NCI-H524 treated with DMSO at 0.1 percent for 48 hours (cell line): Measurements from ENCODE around the gene ORAI3.

Experiments
- DNase-seq: peaks from one replicate; lab custom pipeline; 2025; lab: John Stamatoyannopoulos, UW

Gene ORAI3

DNA sequence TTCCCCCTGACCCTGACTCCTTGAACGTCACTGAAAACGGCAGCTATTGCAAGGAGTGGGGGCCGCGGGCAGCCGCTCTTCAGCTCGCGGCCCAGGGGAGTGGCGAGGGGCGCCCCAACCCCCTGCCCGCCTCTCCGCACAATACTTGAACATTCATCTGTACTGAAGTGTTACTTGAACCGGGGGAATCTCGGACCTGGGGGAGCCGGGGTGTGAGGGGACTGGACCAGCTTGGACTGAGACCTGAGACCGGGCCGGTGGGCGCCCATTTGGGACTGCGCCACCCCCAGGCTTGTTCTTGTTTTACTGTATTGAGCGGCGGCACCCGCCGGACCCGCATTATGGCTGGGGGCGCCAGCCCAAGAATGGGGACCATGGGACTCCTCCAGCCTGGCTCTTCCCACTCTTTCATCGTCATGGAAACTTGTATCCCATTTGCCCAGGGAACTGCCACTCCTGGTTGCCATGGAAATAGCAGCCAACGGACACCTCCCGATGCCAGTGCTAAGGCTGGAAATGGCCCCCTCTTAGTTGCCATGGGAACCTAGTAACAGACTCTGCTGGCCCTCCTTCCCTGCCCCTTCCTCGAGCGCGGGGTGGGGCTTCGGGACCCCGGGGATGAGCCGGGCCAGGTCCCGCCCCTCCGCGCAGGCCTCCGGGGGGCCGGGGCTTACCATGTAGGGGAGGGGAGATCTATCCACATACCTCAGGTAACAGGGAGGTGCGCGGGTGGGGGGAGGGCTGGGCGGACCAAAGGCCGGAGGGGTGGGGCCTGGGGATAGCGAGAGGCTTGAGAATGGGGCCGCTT lies 805 bp upstream of the ORAI3 start:
- peak; percentile 87 for DNase-seq

DNA sequence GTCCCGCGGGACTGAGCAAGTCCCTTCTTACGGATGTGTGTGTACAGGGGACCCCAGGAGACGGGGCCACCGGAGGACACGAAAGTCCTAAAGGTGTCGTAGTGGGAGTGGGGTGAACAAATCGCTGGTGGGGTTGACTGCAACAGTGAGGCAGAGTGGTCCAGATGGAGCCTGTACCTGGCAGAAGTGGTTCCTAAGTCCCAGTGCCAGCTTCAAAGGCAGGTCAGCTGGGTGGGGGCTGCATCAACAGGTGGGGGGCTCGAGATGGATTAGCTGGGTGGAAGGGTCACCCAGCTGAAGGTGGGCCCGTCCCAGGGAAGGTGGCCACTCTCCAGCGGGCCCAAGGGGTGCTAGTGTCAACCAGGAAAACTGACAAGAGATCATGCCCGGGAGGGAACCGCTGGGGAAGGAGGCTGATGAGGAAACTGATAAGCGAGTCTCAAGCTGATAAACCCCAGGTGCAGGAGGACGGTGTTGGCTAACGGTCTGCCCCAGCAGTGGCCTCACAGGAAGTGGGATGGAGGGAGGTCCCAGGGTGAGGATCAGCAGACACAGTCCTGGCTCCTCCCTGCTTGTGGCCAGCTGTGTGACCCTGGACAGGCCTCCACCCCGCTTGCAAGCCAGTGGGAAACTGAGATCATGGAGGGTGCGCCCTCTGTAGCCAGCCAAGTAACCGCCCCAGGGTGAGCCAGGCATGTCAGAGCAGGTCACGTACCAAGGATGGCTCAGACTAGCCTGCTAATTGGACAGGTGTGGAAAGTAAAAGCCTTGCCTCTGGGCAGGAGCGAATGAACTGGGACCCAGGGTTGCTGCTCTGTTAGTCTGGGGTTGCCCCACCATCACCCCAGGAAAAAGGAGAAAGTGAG lies 1.0 kb downstream of the ORAI3 start:
- DNase-seq, result no peak

DNA sequence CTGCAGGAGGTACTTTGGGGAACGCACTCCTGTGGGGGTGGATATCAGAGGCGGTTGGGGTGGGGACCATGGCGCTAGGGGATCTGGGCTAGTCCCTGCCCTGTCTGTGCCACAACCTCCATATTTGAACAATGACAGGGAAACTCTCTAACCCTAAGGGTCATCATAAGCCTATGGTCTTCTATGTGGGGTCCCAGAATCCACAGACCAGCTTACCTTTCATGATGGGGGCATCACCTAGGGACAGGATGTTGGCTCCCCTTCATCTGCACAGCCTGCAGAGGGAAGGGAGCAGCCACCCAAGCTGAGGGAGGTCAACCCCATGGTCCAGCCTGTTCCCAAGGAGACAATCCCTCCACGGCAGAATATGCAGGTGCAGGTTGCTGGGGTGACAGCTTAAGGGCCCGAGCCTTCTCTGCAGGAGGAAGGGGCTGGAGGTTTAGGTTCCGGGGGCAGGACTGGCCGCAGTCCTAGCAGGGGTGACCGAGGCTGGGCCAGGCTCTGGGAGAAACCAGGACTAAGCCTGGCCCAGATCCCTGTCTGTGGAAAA lies 1.7 kb downstream of the ORAI3 start:
- DNase-seq, result no peak

DNA sequence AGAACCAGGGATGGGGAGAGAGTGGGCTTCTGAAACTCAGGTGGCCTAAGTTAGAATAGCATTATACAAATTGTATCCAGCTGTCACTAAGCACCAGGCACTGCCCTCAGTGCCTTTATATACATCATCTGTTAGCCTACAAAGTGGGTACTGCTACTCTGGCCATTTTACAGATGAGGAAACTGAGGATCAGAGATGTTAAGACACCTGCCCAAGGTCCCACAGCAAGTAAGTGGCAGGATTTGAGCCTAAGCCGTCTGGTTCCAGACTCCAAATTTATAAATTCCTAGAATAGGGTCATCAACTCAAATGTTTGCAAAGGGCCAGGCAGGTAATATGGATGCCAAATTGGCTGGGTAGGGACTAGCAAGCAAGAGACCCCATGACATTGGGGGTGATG lies 2.3 kb downstream of the ORAI3 start:
- no peak for DNase-seq

DNA sequence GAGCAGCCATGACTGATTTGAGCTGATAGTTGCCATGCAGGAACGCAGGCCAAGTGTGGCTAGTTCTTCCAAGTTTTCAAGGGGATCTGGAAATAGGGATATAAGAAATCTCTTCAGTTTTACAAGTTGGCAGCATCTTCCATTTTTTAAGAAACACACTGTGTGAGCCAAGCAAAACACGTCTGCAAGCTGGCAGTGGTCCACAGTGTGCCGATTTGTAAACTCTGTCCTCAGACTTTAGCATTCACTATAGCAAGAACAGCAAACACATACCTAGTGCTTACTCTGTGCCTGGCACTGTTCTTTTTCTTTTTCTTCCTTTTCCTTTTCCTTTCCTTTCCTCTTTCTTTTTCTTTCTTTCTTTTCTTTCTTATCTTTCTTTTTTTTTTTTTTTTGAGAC lies 2.9 kb downstream of the ORAI3 start:
- no peak for DNase-seq

DNA sequence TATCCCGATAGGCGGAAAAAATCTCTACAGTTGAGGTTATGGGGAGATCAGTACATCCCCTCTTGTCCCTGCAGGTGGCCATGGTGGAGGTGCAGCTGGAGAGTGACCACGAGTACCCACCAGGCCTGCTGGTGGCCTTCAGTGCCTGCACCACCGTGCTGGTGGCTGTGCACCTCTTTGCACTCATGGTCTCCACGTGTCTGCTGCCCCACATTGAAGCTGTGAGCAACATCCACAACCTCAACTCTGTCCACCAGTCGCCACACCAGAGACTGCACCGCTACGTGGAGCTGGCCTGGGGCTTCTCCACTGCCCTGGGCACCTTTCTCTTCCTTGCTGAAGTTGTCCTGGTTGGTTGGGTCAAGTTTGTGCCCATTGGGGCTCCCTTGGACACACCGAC lies 4.2 kb downstream of the ORAI3 start:
- no peak for DNase-seq

DNA sequence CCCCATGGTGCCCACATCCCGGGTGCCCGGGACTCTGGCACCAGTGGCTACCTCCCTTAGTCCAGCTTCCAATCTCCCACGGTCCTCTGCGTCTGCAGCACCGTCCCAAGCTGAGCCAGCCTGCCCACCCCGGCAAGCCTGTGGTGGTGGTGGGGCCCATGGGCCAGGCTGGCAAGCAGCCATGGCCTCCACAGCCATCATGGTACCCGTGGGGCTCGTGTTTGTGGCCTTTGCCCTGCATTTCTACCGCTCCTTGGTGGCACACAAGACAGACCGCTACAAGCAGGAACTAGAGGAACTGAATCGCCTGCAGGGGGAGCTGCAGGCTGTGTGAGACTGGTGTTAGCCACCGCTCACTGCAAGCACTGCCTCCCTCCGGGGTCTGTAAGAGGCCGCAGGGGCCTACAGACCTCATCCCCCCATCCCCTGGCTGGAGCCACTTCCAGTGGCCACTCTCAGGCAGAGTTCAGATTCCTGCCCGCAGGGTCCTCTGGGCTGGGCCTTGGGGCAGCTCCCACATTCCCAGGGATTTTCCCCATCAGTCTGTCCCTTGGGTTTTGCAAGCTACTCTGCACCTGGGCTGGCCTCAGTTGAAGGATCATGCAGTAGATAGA lies 4.8 kb downstream of the ORAI3 start:
- peak; percentile 32 for DNase-seq

DNA sequence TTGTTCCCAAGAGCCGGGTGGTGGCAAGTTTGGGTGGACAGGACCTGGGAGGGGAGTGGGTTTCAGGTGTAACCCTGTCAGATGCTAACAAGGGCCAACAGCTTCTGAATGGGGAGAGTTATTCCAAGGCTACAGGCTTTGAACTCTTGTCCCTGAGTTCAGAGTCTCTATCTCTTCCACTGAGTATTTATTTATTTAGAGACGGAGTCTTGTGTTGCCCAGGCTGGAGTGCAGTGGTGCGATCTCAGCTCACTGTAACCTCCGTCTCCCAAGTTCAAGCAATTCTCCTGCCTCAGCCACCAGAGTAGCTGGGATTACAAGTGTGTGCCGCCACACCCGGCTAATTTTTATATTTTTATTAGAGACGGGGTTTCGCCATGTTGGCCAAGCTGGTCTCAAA lies 6.1 kb downstream of the ORAI3 start:
- DNase-seq, result no peak

DNA sequence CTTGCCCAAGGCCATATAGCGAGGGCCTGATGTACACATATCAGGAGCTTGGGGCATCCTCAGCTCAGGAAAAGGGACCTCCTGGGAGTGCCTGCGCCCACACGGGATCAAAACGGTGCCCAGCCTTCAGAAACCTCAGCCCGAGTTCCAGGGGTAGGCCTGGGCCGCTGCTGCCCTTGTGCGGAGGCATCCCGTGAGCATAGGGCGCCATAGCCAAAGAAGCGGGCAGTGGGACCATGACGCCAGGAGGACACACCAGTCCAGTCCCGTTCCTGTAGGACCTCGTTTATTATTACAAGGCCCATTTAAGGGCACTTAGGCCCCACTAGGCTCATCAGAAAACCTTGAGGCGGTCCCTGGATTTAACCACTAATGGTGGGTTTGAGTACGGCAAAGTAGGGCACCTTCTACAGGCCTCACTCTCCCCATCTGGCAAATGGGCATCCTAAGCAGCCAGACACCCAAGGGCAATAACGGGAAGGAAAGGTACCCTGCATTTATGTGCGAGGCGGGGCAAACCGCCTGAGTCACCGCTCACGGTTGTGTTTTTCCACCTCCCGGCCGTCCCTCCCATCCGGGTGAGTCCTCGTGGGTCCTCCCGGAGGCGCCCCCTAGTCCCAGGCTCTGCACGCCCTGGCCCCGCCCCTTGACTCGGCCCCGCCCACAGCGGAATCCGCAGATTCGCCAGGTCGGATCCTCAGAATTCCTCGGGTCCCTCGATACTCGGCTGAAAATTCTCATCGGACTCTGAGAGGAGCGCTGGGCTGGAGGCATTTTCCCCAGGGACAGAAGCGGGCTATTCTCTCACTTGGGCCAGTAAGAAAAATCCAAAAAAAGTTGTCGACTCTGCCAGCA lies 8.0 kb downstream of the ORAI3 start:
- peak; percentile 46 for DNase-seq

DNA sequence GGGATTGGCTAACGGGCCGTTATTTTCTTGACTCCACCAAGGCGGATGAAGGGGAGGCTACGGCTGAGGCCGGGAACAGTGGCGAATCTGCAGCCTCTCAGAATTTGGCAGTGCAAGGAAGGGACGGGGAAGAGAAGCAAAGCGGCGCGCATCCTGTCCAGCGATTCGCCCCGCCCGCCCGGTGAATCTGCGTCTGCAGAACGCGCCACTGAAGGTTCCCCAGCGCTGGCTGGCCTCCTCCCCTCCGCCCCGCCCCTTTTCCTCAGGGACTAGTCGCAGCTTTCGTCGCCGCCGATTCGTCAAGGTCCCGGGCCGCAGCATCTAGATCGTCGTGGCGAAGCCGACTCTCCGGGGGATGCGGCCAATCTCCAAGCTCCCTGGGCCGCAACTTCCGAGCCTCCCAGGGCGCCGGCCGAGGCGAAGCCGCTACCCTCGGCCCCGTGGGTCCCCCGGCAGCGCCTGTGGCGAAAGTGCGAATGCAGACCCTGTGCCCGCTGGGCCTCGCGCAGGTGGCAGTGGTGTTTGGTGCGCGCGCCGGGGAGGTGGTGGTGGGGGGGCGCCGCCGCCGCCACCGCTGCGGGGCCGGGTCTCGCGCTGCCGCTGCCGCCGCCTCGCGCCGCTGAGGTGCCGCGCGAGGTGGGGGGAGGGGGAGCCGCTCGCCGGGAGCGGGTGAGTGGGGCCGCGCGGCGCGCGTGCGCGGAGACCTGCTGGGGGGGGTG lies 8.7 kb downstream of the ORAI3 start, which contains the start of gene SETD1A:
TSS of gene SETD1A (plus strand) at position 299 of the 719 bp plus-strand sequence. CDS start 978 bp downstream, outside the sequence.
- peak; percentile 81 for DNase-seq

DNA sequence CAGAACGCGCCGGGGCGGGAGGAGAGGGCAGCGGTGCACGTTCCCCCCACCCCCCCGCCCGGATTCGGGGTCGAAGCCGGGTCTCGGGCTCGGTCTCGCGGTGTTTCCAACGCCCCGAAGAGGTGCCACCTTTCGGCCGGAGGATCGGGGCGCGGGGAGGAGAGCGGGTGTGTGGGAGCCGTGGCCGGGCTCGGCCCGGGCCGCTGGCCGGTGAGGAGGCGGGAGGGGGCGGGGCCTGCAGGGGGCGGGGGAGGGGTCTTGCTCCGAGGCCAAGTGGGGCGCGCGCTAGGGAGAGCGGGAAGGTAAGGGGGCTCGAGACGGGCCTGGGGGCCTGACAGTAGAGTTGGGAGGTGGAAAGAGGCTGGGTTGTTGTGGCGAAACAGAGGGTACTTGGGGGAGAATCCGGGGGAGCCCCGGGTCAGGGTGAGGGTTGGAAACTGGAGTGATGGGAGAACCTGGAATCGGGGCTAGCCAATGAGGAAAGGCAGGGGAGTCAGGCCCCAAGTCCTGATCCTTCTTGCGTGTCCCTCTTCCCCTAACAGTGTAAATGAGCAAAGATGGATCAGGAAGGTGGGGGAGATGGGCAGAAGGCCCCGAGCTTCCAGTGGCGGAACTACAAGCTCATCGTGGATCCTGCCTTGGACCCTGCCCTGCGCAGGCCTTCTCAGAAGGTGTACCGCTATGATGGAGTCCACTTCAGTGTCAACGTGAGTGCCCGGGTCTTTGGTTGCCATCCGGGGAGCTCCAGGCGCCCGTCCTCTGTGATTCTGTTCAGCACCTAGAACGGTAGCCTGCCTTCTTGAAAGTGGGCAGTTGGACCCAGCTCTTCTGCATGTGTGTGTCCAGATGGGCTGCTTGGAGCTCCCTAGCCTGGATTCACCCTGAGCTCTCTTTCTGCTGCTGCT lies 9.6 kb downstream of the ORAI3 start:
- DNase-seq, result no peak

DNA sequence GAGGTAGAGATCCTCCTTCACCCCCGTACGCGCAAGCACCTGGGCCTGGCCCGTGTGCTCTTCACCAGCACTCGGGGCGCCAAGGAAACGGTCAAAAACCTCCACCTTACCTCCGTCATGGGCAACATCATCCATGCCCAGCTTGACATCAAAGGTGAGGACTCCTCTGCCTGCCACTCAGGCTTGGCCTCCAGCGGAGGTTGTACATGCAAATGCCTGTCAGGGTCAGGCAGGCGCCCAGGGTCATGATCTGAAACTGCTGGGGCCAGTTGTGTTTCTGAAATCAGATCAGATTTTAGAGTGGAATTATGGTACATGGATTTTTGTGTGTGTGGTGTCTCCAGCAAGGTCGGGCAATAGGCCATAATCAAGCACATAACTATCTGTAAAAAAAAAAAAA lies 12.5 kb downstream of the ORAI3 start:
- DNase-seq, result no peak

DNA sequence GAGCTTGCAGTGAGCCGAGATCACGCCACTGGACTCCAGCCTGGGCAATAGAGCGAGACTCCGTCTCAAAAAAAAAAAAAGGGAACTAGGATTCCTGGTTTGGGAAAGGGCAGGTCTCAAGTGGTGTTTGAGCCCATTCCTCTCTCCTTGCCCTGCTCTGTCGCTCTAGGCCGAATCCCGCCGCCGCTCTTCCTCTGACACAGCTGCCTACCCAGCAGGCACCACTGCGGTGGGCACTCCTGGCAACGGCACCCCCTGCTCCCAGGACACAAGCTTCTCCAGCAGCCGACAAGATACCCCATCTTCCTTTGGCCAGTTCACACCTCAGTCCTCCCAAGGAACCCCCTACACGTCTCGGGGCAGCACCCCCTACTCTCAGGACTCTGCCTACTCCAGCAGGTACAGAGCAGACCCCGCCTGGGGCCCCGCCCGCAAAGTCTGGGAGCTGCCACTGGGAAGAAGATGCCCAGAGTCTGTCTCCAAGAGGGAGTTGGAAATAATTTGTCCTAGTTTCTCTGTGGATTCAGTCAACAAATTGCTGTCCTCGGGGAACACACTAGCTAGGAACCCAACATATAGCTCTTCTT lies 15.2 kb downstream of the ORAI3 start:
- no peak for DNase-seq

DNA sequence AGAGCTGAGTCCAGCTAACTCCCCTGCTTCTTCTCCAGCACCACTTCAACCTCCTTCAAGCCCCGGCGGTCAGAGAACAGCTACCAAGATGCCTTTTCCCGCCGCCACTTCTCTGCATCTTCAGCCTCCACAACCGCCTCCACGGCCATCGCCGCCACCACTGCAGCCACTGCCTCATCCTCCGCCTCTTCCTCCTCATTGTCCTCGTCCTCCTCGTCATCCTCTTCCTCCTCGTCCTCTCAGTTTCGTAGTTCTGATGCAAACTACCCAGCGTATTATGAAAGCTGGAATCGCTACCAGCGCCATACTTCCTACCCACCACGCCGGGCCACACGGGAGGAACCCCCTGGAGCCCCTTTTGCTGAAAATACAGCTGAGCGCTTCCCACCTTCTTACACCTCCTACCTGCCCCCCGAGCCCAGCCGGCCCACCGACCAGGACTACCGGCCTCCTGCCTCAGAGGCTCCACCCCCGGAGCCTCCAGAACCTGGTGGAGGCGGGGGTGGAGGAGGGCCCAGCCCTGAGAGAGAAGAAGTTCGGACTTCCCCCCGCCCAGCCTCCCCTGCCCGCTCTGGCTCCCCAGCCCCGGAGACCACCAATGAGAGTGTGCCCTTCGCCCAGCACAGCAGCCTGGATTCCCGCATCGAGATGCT lies 15.8 kb downstream of the ORAI3 start:
- DNase-seq, result no peak

DNA sequence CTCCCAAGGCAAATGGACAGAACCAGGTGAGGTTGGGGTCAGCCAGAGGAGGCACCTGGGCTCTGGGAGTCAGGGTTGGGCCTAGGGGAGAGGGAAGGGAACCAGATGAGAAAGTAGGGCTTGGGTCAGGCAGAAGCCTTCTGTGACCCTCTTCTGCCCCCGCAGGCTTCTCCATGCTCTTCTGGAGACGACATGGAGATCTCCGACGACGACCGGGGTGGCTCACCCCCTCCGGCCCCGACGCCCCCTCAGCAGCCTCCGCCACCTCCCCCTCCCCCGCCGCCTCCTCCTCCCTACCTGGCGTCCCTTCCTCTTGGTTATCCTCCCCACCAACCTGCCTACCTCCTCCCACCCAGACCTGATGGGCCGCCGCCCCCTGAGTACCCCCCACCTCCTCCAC lies 16.6 kb downstream of the ORAI3 start:
- DNase-seq, result no peak

DNA sequence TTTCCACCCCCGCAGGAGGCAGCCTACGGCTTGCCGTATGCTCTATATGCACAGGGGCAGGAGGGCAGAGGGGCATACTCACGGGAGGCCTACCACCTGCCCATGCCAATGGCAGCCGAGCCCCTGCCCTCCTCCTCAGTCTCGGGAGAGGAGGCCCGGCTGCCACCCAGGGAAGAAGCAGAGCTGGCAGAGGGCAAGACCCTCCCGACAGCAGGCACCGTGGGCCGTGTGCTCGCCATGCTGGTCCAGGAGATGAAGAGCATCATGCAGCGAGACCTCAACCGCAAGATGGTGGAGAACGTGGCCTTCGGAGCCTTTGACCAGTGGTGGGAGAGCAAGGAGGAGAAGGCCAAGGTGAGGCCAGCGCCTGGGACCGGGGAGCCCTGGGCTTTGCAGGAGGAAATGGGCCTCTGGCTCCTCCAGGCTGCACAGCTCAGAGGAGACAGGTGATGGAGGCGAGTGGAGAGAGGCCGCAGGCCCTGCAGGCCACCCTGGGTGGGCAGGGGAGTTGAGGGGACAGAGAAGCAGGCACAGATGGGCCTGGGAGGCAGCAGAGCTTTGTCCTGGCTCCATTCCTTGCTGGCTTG lies 17.3 kb downstream of the ORAI3 start:
- DNase-seq, result no peak

DNA sequence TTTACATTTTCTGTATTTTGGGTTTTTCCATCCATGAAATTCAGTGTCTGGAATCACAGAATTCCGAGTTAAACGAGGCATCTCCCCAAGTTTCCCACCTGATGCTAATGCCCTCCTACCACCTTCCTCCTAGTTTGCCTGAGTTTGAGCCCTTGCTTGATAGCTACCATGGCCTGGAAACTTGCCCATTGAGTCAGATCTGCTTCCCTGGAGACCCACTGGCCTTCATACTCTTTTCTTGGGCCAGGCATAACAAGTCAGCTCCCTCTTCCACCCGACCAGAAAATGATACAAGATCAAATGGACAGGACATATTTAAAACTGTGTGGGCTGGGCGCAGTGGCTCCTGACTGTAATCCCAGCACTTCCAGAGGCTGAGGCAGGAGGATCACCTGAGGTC lies 18.9 kb downstream of the ORAI3 start:
- DNase-seq, result no peak

DNA sequence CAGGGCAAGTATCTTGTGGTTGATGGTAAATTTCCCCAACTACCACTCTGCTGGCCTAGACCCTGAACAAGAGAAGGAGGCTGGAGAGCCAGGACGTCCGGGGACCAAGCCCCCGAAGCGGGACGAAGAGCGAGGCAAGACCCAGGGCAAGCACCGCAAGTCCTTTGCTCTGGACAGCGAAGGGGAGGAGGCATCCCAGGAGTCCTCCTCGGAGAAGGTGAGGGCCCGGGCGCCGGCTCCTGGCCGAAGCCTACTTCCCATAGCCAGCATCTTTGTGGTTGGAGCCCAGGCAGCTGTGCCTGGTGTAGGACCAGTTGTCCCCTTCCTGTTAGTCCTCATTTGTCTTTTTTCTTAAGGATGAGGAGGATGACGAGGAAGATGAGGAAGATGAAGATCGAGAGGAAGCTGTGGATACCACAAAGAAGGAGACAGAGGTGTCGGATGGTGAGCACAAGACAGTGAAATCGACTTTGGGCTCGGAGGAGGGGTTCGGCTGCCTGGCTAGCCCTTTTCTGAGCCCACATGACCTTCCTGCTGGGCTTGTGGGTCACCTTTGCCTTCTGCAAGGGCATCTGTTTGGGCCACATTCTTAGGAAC lies 20.5 kb downstream of the ORAI3 start:
- no peak for DNase-seq
